ENCODE data around the gene TJP2.

DNA sequence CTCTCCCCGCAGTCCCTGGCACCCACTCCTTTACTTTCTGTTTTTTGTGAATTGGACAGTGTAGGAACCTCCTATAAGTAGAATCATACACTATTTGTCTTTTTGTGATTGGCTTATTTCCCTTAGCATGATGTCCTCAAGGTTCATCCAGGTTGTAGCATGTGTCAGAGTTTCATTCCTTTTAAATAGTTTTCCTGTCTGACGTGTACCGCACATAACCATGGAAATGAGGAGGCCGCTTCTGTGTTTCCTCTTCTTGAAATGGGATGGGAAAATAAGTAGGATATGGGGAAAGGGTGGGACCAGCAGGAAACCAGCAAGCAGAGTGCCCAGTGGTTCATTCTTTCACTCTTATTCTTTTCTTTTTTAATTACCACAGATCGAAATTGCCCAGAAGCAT lies 78.4 kb downstream of the TJP2 start:
- no peak for TF ChIP-seq EP300 (conservative IDR thresholded peaks at IDR 0.05; ENCODE audit: poor library complexity, severe bottlenecking)
- TF ChIP-seq, protein P1, sequence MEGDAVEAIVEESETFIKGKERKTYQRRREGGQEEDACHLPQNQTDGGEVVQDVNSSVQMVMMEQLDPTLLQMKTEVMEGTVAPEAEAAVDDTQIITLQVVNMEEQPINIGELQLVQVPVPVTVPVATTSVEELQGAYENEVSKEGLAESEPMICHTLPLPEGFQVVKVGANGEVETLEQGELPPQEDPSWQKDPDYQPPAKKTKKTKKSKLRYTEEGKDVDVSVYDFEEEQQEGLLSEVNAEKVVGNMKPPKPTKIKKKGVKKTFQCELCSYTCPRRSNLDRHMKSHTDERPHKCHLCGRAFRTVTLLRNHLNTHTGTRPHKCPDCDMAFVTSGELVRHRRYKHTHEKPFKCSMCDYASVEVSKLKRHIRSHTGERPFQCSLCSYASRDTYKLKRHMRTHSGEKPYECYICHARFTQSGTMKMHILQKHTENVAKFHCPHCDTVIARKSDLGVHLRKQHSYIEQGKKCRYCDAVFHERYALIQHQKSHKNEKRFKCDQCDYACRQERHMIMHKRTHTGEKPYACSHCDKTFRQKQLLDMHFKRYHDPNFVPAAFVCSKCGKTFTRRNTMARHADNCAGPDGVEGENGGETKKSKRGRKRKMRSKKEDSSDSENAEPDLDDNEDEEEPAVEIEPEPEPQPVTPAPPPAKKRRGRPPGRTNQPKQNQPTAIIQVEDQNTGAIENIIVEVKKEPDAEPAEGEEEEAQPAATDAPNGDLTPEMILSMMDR (IDR thresholded peaks at IDR 0.05; ENCODE audit: poor library complexity, severe bottlenecking) = no peak
- TF ChIP-seq POLR2AphosphoS5 (IDR thresholded peaks at IDR 0.05) = no peak
- TF ChIP-seq TAF1 (IDR thresholded peaks at IDR 0.05; ENCODE audit: low read depth) = no peak
- TF ChIP-seq, protein P2, sequence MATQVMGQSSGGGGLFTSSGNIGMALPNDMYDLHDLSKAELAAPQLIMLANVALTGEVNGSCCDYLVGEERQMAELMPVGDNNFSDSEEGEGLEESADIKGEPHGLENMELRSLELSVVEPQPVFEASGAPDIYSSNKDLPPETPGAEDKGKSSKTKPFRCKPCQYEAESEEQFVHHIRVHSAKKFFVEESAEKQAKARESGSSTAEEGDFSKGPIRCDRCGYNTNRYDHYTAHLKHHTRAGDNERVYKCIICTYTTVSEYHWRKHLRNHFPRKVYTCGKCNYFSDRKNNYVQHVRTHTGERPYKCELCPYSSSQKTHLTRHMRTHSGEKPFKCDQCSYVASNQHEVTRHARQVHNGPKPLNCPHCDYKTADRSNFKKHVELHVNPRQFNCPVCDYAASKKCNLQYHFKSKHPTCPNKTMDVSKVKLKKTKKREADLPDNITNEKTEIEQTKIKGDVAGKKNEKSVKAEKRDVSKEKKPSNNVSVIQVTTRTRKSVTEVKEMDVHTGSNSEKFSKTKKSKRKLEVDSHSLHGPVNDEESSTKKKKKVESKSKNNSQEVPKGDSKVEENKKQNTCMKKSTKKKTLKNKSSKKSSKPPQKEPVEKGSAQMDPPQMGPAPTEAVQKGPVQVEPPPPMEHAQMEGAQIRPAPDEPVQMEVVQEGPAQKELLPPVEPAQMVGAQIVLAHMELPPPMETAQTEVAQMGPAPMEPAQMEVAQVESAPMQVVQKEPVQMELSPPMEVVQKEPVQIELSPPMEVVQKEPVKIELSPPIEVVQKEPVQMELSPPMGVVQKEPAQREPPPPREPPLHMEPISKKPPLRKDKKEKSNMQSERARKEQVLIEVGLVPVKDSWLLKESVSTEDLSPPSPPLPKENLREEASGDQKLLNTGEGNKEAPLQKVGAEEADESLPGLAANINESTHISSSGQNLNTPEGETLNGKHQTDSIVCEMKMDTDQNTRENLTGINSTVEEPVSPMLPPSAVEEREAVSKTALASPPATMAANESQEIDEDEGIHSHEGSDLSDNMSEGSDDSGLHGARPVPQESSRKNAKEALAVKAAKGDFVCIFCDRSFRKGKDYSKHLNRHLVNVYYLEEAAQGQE (IDR thresholded peaks at IDR 0.05; ENCODE audit: borderline replicate concordance) = no peak
- no peak for TF ChIP-seq MXI1 (conservative IDR thresholded peaks at IDR 0.05; ENCODE audit: poor library complexity, severe bottlenecking)

Data from neural cell (in vitro differentiated cells).